ENCODE measurements around the gene CHRNB2. TPM values are rescaled to one million over a fixed set of nuclear protein-coding genes. Genes with fewer than 3 reads are reported as not detected.

The CHRNB2 gene
- polyA plus RNA-seq, 1 donor from 2014 or later = 15.5 TPM

DNA sequence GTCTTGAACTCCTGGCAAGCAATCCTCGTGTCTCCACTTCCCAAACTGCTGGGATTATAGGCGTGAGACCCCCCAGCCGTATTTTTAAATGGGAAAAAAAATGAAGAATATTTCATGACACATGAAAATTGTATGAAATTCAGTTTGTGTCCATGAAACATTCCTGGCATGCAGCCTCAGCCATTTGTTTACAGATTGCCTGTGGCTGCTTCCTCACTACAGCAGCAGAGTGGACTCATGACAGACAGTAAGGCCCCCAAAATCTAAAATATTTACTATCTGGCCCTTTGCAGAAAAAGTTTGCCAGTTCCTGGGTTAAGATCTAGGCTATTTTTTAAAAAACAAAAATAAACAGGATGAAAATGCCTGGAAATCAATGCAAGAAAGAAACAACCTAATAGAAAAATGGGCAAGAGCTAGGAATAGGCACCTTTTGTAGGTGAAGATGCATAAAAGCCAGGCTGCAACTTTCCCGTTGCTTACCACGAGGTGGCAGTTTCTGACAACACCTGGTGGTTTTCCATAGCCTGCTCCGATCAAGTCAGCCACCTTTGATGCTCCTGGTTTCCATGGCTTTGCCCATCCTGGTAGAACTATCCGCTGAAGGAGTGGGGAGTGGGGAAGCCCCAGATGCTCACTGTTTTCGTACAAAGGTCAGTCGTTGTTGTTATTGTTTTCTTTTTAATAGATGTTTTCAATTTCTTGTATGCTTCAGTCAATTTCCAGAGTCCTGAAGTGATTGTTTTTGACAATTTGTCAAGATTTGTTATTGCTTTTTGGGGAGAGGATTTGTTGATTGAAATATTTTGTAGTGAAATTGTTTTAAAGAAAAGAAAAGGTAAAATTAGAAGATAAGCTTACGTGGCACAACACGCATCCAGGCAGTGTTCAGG, 33.4 kb upstream of the CHRNB2 start:
- Histone ChIP-seq H3K9me2 (ENCODE audit: insufficient read depth, low read length) (no peaks in the 10 kb centered on the region), H2AFZ (ENCODE audit: low read depth, low read length) (no peak overlapping the region), H3F3A (ENCODE audit: insufficient read depth, low read length, poor library complexity, severe bottlenecking) (no peaks in the 10 kb centered on the region), H3K79me2 (replicated peaks; ENCODE audit: insufficient read depth, low read length) (no peaks in the 10 kb centered on the region), H3K27ac (ENCODE audit: low read length) (no peak overlapping the region), H4K20me1 (ENCODE audit: insufficient read depth) (no peaks in the 10 kb centered on the region), H3K27me3 (ENCODE audit: insufficient read depth, low read depth, low read length) (no peaks in the 10 kb centered on the region), H3K4me2 (ENCODE audit: low read length) (no peak overlapping the region), H3K4me3 (ENCODE audit: low read length) (no peak overlapping the region), H3K9me3 (ENCODE audit: low read length) (peaks cover 3% of the 10 kb centered on the region), H3K9ac (ENCODE audit: low read length) (no peak overlapping the region), H3K36me3 (ENCODE audit: insufficient read depth, low read length) (no peaks in the 10 kb centered on the region)
- TF ChIP-seq MXI1 (conservative IDR thresholded peaks at IDR 0.05; ENCODE audit: poor library complexity, severe bottlenecking) (no peak), SMC3 (conservative IDR thresholded peaks at IDR 0.05; ENCODE audit: poor library complexity) (peak; percentile 68), EZH2 (IDR thresholded peaks at IDR 0.05; ENCODE audit: borderline replicate concordance, insufficient read depth, low read length, poor library complexity, severe bottlenecking) (no peak), POLR2AphosphoS5 (IDR thresholded peaks at IDR 0.05) (no peak), TAF1 (IDR thresholded peaks at IDR 0.05; ENCODE audit: low read depth) (no peak), EP300 (conservative IDR thresholded peaks at IDR 0.05; ENCODE audit: poor library complexity, severe bottlenecking) (no peak), RAD21 (conservative IDR thresholded peaks at IDR 0.05) (peak; percentile 65)
- TF ChIP-seq, protein P1, sequence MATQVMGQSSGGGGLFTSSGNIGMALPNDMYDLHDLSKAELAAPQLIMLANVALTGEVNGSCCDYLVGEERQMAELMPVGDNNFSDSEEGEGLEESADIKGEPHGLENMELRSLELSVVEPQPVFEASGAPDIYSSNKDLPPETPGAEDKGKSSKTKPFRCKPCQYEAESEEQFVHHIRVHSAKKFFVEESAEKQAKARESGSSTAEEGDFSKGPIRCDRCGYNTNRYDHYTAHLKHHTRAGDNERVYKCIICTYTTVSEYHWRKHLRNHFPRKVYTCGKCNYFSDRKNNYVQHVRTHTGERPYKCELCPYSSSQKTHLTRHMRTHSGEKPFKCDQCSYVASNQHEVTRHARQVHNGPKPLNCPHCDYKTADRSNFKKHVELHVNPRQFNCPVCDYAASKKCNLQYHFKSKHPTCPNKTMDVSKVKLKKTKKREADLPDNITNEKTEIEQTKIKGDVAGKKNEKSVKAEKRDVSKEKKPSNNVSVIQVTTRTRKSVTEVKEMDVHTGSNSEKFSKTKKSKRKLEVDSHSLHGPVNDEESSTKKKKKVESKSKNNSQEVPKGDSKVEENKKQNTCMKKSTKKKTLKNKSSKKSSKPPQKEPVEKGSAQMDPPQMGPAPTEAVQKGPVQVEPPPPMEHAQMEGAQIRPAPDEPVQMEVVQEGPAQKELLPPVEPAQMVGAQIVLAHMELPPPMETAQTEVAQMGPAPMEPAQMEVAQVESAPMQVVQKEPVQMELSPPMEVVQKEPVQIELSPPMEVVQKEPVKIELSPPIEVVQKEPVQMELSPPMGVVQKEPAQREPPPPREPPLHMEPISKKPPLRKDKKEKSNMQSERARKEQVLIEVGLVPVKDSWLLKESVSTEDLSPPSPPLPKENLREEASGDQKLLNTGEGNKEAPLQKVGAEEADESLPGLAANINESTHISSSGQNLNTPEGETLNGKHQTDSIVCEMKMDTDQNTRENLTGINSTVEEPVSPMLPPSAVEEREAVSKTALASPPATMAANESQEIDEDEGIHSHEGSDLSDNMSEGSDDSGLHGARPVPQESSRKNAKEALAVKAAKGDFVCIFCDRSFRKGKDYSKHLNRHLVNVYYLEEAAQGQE (IDR thresholded peaks at IDR 0.05; ENCODE audit: borderline replicate concordance) = no peak
- TF ChIP-seq, protein P2, sequence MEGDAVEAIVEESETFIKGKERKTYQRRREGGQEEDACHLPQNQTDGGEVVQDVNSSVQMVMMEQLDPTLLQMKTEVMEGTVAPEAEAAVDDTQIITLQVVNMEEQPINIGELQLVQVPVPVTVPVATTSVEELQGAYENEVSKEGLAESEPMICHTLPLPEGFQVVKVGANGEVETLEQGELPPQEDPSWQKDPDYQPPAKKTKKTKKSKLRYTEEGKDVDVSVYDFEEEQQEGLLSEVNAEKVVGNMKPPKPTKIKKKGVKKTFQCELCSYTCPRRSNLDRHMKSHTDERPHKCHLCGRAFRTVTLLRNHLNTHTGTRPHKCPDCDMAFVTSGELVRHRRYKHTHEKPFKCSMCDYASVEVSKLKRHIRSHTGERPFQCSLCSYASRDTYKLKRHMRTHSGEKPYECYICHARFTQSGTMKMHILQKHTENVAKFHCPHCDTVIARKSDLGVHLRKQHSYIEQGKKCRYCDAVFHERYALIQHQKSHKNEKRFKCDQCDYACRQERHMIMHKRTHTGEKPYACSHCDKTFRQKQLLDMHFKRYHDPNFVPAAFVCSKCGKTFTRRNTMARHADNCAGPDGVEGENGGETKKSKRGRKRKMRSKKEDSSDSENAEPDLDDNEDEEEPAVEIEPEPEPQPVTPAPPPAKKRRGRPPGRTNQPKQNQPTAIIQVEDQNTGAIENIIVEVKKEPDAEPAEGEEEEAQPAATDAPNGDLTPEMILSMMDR (IDR thresholded peaks at IDR 0.05; ENCODE audit: poor library complexity, severe bottlenecking) = peak; percentile 63

DNA sequence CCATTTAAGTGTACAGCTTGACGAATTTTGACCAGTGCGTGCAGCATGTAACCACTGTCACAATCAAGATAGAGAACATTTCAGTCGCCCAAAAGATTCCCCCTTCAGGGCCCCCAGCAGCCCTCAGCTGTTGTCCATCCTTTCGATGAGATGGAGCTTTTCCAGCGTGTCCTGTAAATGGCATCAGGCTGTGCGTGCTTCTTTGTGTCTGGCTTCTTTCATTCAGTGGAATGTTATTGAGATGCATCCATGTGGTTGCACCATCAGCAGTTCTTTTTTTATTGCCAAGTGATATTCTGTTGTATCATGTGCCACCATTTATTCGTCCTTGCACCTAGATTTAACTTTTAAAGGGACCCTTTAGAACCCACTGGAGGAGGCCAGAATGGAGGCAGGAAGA, 31.0 kb upstream of the CHRNB2 start:
- no peaks in the 10 kb centered on the region for H3F3A ChIP-seq (ENCODE audit: insufficient read depth, low read length, poor library complexity, severe bottlenecking)

More for the DNA sequence above, 31.0 kb upstream of the CHRNB2 start:
- Histone ChIP-seq H3K27me3 (ENCODE audit: insufficient read depth, low read depth, low read length) (no peaks in the 10 kb centered on the region), H3K9ac (ENCODE audit: low read length) (no peak overlapping the region), H3K36me3 (ENCODE audit: insufficient read depth, low read length) (no peaks in the 10 kb centered on the region), H2AFZ (ENCODE audit: low read depth, low read length) (no peak overlapping the region), H3K4me3 (ENCODE audit: low read length) (no peak overlapping the region), H3K27ac (ENCODE audit: low read length) (no peak overlapping the region), H3K79me2 (replicated peaks; ENCODE audit: insufficient read depth, low read length) (no peaks in the 10 kb centered on the region), H4K20me1 (ENCODE audit: insufficient read depth) (no peaks in the 10 kb centered on the region), H3K9me3 (ENCODE audit: low read length) (peaks cover 3% of the 10 kb centered on the region), H3K9me2 (ENCODE audit: insufficient read depth, low read length) (no peaks in the 10 kb centered on the region), H3K4me2 (ENCODE audit: low read length) (no peak overlapping the region)
- TF ChIP-seq RAD21 (conservative IDR thresholded peaks at IDR 0.05) (no peak), MXI1 (conservative IDR thresholded peaks at IDR 0.05; ENCODE audit: poor library complexity, severe bottlenecking) (no peak), TAF1 (IDR thresholded peaks at IDR 0.05; ENCODE audit: low read depth) (no peak), POLR2AphosphoS5 (IDR thresholded peaks at IDR 0.05) (no peak), EP300 (conservative IDR thresholded peaks at IDR 0.05; ENCODE audit: poor library complexity, severe bottlenecking) (no peak)

Measured in neural cell (in vitro differentiated cells).